HG03460 (cell line): ENCODE results near the gene FOXL1.

Source experiments
- ATAC-seq: cut with Tn5 transposase; IDR thresholded peaks from one replicate; pipeline ENCODE4 v1.9.1; 2021; ENCODE audit not compliant: unreplicated experiment

The FOXL1 gene

GRCh38 chr16:86578061-86578599 lies at the start of gene FOXL1:
Gene FOXL1, plus strand, starts transcription at chr16:86578549. Its CDS starts 175 bp downstream, at chr16:86578724.
- no peak for ATAC-seq

- no peak for ATAC-seq
Observed at GRCh38 chr16:86529160-86529559, 49.2 kb upstream of the FOXL1 start.

- no peak for ATAC-seq
Observed at GRCh38 chr16:86530251-86531190, 47.8 kb upstream of the FOXL1 start.

- ATAC-seq, result no peak
Observed at GRCh38 chr16:86531191-86531545, 47.2 kb upstream of the FOXL1 start.

GRCh38 chr16:86531641-86532525 lies 46.5 kb upstream of the FOXL1 start:
- no peak for ATAC-seq

GRCh38 chr16:86532526-86532815 lies 45.9 kb upstream of the FOXL1 start:
- ATAC-seq, result no peak

- no peak for ATAC-seq
Observed at GRCh38 chr16:86533076-86533475, 45.3 kb upstream of the FOXL1 start.

GRCh38 chr16:86533767-86534351 lies 44.5 kb upstream of the FOXL1 start:
- ATAC-seq, result no peak

GRCh38 chr16:86534779-86535615 lies 43.4 kb upstream of the FOXL1 start:
- ATAC-seq, result no peak

GRCh38 chr16:86536621-86537020 lies 41.7 kb upstream of the FOXL1 start:
- ATAC-seq, result no peak

- ATAC-seq, result no peak
Observed at GRCh38 chr16:86537486-86537885, 40.9 kb upstream of the FOXL1 start.

- ATAC-seq, result no peak
Observed at GRCh38 chr16:86538196-86538780, 40.1 kb upstream of the FOXL1 start.

- no peak for ATAC-seq
Observed at GRCh38 chr16:86540894-86541293, 37.5 kb upstream of the FOXL1 start.

GRCh38 chr16:86541560-86541959 lies 36.8 kb upstream of the FOXL1 start:
- no peak for ATAC-seq

GRCh38 chr16:86542756-86543750 lies 35.3 kb upstream of the FOXL1 start:
- ATAC-seq, result no peak

- ATAC-seq, result no peak
Observed at GRCh38 chr16:86545481-86545880, 32.9 kb upstream of the FOXL1 start.

- ATAC-seq, result no peak
Observed at GRCh38 chr16:86545954-86546637, 32.3 kb upstream of the FOXL1 start.

GRCh38 chr16:86546638-86547013 lies 31.7 kb upstream of the FOXL1 start:
- no peak for ATAC-seq
